Colonic mucosa (tissue), 4 donors: ENCODE data around the gene IRF3. TPM values are rescaled to one million over a fixed set of nuclear protein-coding genes. Genes with fewer than 3 reads are reported as not detected.

ENCODE experiments used
- DNase-seq: peaks from one replicate; pipeline ENCODE4 v3.0.0-alpha.2; 2020
- H3K27ac ChIP-seq: fragments of 200-600 bp; one replicate; pipeline ENCODE4 v1.8.0; 2021
- H3K27me3 ChIP-seq: fragments of 200-600 bp; one replicate; pipeline ENCODE4 v1.8.0; 2021
- H3K36me3 ChIP-seq: fragments of 200-600 bp; one replicate; pipeline ENCODE4 v1.8.0; 2021
- H3K4me1 ChIP-seq: fragments of 200-600 bp; one replicate; pipeline ENCODE4 v1.8.0; 2021; ENCODE audit warnings: mild to moderate bottlenecking
- H3K4me3 ChIP-seq: fragments of 200-600 bp; one replicate; pipeline ENCODE4 v1.8.0; 2021
- H3K9ac ChIP-seq, 2 donors: one replicate each; pipeline ENCODE4 v1.7.0; 2013; ENCODE audit warnings: control low read depth in 2 of 2, low read depth in 2 of 2, low read length in 2 of 2
- H3K9me3 ChIP-seq: fragments of 200-600 bp; one replicate; pipeline ENCODE4 v1.8.0; 2021
- intact Hi-C: fragments of 100-400 bp; cut with DNase I; formaldehyde crosslinking; loops from one replicate; pipeline ENCODE4 v1.14.1; 2022
- total RNA-seq, 2 donors: library from RNA; stranded (reverse); fragmentation: NEBNext Ultra II Directional in 1 of 2; extraction: Animal tissue kit (Norgen Biotek cat#: 25700) in 1 of 2; gene quantifications; one replicate each; pipeline ENCODE4 v1.2.1, GENCODE V29; 2021
- TF ChIP-seq, protein P1 (sequence below): fragments of 200-600 bp; IDR thresholded peaks from one replicate; pipeline ENCODE4 v1.8.0; 2022; ENCODE audit warnings: antibody characterized with exemption, mild to moderate bottlenecking
- donor health status: healthy.
- donor health status: DM: no; HTN: no; CAD: no.
- donor health status: DM: no; HTN: no; CAD: no.

The IRF3 gene
- total RNA-seq, 2 donors from 2014 or later = 62.9 to 190 TPM

DNA sequence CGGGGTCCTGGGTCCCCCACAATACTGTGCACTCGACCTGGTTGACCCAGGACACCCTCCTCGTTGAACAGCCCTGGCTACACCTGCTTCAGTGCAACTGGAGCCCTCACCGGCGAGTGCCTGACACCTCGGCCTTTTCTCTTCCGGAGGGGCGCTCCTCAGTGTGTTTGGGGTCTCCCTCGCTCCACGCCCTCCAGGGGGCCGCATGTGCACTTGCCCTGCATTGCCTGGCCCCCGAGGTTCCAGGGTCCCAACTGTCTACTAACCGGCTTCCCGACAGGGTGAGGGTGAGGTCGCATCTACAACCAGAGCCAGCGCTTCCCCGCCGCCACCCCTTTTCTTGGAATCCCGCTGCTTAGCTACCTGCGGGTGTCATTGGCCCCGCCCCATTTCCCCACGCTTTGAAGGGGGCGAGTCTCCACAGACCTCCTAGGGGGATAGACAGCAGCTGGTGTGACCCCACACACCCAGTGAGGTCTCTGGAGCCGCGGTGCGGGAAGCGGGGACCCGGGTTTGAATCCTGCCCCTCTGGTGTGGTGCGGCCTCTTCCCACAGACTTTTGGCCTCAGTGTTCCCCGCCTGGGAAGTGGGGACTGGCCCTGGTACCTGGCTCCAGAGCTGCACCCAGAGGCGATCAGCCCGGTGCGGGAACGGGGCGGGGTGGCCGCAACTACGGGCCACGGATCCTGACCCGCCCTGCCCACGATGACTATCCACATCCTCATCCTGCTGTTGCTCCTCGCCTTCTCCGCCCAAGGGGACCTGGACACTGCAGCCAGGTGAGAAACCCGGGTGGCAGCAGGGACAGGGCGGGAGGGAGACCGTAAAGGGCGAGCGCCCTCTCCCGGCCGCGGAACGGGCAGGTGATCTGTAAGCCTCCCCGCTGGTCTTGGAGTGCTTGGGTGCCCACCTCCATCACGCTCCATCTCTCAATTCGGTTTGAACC is 23.7 kb upstream of the IRF3 start, which contains the start of gene ADM5:
Gene ADM5, plus strand, starts transcription at position 462 of the 946 bp plus-strand sequence. Its CDS starts 244 bp downstream, at position 706.
- Histone ChIP-seq H3K9ac (peak within 1 kb of the TSS; percentile 7 to 32), H3K27me3 (peaks cover 12% of the 10 kb centered on the region), H3K27ac (peak within 1 kb of the TSS; percentile 25), H3K9me3 (no peaks in the 10 kb centered on the region), H3K4me3 (peak within 1 kb of the TSS; percentile 42), H3K4me1 (peaks cover 4% of the 10 kb centered on the region), H3K36me3 (no peaks in the 10 kb centered on the region)
- TF ChIP-seq, protein P1, sequence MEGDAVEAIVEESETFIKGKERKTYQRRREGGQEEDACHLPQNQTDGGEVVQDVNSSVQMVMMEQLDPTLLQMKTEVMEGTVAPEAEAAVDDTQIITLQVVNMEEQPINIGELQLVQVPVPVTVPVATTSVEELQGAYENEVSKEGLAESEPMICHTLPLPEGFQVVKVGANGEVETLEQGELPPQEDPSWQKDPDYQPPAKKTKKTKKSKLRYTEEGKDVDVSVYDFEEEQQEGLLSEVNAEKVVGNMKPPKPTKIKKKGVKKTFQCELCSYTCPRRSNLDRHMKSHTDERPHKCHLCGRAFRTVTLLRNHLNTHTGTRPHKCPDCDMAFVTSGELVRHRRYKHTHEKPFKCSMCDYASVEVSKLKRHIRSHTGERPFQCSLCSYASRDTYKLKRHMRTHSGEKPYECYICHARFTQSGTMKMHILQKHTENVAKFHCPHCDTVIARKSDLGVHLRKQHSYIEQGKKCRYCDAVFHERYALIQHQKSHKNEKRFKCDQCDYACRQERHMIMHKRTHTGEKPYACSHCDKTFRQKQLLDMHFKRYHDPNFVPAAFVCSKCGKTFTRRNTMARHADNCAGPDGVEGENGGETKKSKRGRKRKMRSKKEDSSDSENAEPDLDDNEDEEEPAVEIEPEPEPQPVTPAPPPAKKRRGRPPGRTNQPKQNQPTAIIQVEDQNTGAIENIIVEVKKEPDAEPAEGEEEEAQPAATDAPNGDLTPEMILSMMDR = peak; percentile 52
- intact Hi-C loops = no loop called here
- DNase-seq = peak; percentile 78

GRCh38 chr19:49688531-49689132 is 23.0 kb upstream of the IRF3 start:
- no peaks in the 10 kb centered on the region for H3K36me3 ChIP-seq
- no peak for DNase-seq

GRCh38 chr19:49687566-49688316 is 22.1 kb upstream of the IRF3 start:
- H3K27me3 ChIP-seq = peaks cover 12% of the 10 kb centered on the region
- H3K4me1 ChIP-seq = peaks cover 4% of the 10 kb centered on the region
- no peak overlapping the region for H3K4me3 ChIP-seq
- H3K27ac ChIP-seq = no peak overlapping the region
- no peaks in the 10 kb centered on the region for H3K36me3 ChIP-seq
- H3K9ac ChIP-seq = no peak overlapping the region
- no peak for DNase-seq
- intact Hi-C loops = no loop called here
- no peaks in the 10 kb centered on the region for H3K9me3 ChIP-seq
- TF ChIP-seq, protein P1 = no peak

More at GRCh38 chr19:49688531-49689132, 23.0 kb upstream of the IRF3 start:
- intact Hi-C loops = no loop called here
- Histone ChIP-seq H3K4me3 (no peak overlapping the region), H3K9me3 (no peaks in the 10 kb centered on the region), H3K27ac (no peak overlapping the region), H3K9ac (no peak overlapping the region), H3K4me1 (peaks cover 4% of the 10 kb centered on the region), H3K27me3 (peaks cover 12% of the 10 kb centered on the region)
- TF ChIP-seq, protein P1 = no peak

GRCh38 chr19:49687150-49687549 is 21.5 kb upstream of the IRF3 start:
- intact Hi-C loops = no loop called here
- TF ChIP-seq, protein P1 = no peak
- DNase-seq = no peak
- H3K4me3 ChIP-seq = no peak overlapping the region
- no peaks in the 10 kb centered on the region for H3K9me3 ChIP-seq
- no peak overlapping the region for H3K9ac ChIP-seq
- H3K27me3 ChIP-seq = peaks cover 12% of the 10 kb centered on the region
- no peaks in the 10 kb centered on the region for H3K36me3 ChIP-seq
- H3K27ac ChIP-seq = no peak overlapping the region
- H3K4me1 ChIP-seq = peaks cover 4% of the 10 kb centered on the region

GRCh38 chr19:49686503-49687088 is 20.9 kb upstream of the IRF3 start:
- TF ChIP-seq, protein P1 = no peak
- H3K27ac ChIP-seq = no peak overlapping the region
- DNase-seq = no peak
- intact Hi-C loops = no loop called here
- H3K4me3 ChIP-seq = no peak overlapping the region
- no peak overlapping the region for H3K9ac ChIP-seq
- peaks cover 12% of the 10 kb centered on the region for H3K27me3 ChIP-seq
- H3K9me3 ChIP-seq = no peaks in the 10 kb centered on the region
- H3K4me1 ChIP-seq = peaks cover 4% of the 10 kb centered on the region
- no peaks in the 10 kb centered on the region for H3K36me3 ChIP-seq
